GM12878 (cell line): Measurements from ENCODE around the gene DLD. TPM values are rescaled to one million over a fixed set of nuclear protein-coding genes. Genes with fewer than 3 reads are reported as not detected.
A peak's percentile ranks its signal among the peaks of the same experiment; 100 is the strongest.

Experiments used
- ATAC-seq: fragments of 200-7000 bp; cut with Tn5 transposase; 3 replicates; pipeline ENCODE4 v1.9.1; 2020; ENCODE audit warnings: mild to moderate bottlenecking, moderate library complexity
- Bru-seq: library from RNA; stranded (reverse); fragments of 400-500 nt; gene quantifications from one replicate; lab custom pipeline; 2021; lab: Mats Ljungman, UMichigan
- BruChase-seq, 2 experiments: library from RNA; stranded (reverse); fragments of 400-500 nt; gene quantifications; one replicate each; lab custom pipeline; 2021; lab: Mats Ljungman, UMichigan
- BruUV-seq: library from RNA; stranded (reverse); fragments of 400-500 nt; replicated peaks from 2 replicates; lab custom pipeline; 2021; lab: Mats Ljungman, UMichigan
- CTCF ChIA-PET: fragments of 300-600 bp; sonication (Branson Sonifier 250); formaldehyde crosslinking; extraction: SDS; loops from one replicate; lab custom pipeline; 2021; ENCODE audit warnings: inconsistent platforms; lab: Yijun Ruan, JAX
- POLR2A ChIA-PET: fragments of 350-600 bp; formaldehyde crosslinking; extraction: SDS; loops from one replicate; lab custom pipeline; 2021; ENCODE audit warnings: inconsistent platforms; lab: Charles Lee
- RAD21 ChIA-PET: fragments of 300-600 bp; sonication (Branson Sonifier 250); formaldehyde crosslinking; loops from one replicate; lab custom pipeline; 2023; ENCODE audit warnings: antibody characterized with exemption; ENCODE audit not compliant: unreplicated experiment; lab: Charles Lee
- SMC1A ChIA-PET: fragments of 300-600 bp; sonication (Branson Sonifier 250); formaldehyde crosslinking; loops from one replicate; lab custom pipeline; 2023; ENCODE audit not compliant: unreplicated experiment, uncharacterized antibody; lab: Charles Lee
- DNase-seq: peaks from one replicate; pipeline ENCODE4 v3.0.0-alpha.2; 2011; ENCODE audit warnings: low read depth, low spot score
- FAIRE-seq: peaks from 3 replicates; lab custom pipeline; 2011; peaks lifted over from hg19 to GRCh38; lab: Jason Lieb, UNC
- H2AFZ ChIP-seq: 2 replicates; pipeline ENCODE4 v1.6.0; 2011; ENCODE audit warnings: low read depth, low read length, control low read depth; ENCODE audit not compliant: control insufficient read depth
- H3K27ac ChIP-seq: 2 replicates; pipeline ENCODE4 v1.5.1; 2011; ENCODE audit warnings: control low read depth; ENCODE audit not compliant: control insufficient read depth, insufficient read depth
- H3K27me3 ChIP-seq, 2 experiments: replicated peaks in 1 of 2; 2 replicates each; pipeline versions ENCODE4 v1.6.0 to v1.6.1; 2011; ENCODE audit warnings: low read length in 1 of 2; ENCODE audit not compliant: control insufficient read depth in 2 of 2, insufficient read depth in 2 of 2
- H3K36me3 ChIP-seq, 2 experiments: 2 replicates each; pipeline ENCODE4 v1.5.1; 2011; ENCODE audit warnings: low read length in 1 of 2; ENCODE audit not compliant: control insufficient read depth in 2 of 2, insufficient read depth in 2 of 2
- H3K4me1 ChIP-seq: 2 replicates; pipeline ENCODE4 v1.6.1; 2011; ENCODE audit warnings: mild to moderate bottlenecking, low read length, moderate library complexity, mixed read lengths; ENCODE audit not compliant: control insufficient read depth, insufficient read depth
- H3K4me2 ChIP-seq: 2 replicates; pipeline ENCODE4 v1.6.0; 2011; ENCODE audit warnings: control low read depth; ENCODE audit not compliant: control insufficient read depth, insufficient read depth
- H3K4me3 ChIP-seq: fragments of 200-600 bp; sonication (generic); 2 replicates; pipeline ENCODE4 v1.5.1; 2016
- H3K79me2 ChIP-seq: 2 replicates; pipeline ENCODE4 v1.6.0; 2011; ENCODE audit warnings: low read length; ENCODE audit not compliant: control insufficient read depth, insufficient read depth
- H3K9ac ChIP-seq: 2 replicates; pipeline ENCODE4 v1.8.0; 2011; ENCODE audit warnings: low read length, control low read depth, mixed read lengths; ENCODE audit not compliant: control insufficient read depth, insufficient read depth
- H3K9me3 ChIP-seq: replicated peaks from 3 replicates; pipeline ENCODE4 v1.5.1; 2011; ENCODE audit warnings: mild to moderate bottlenecking, low read length; ENCODE audit not compliant: control insufficient read depth, insufficient read depth
- H4K20me1 ChIP-seq: 2 replicates; pipeline ENCODE4 v1.6.0; 2011; ENCODE audit not compliant: control insufficient read depth, insufficient read depth
- BCL11A ChIP-seq: IDR thresholded peaks from 2 replicates; pipeline ENCODE4 v1.6.1; 2011; ENCODE audit warnings: low read depth, low read length
- BHLHE40 ChIP-seq, 2 experiments: fragments of 450-650 bp in 1 of 2; IDR thresholded peaks; 2 replicates each; pipeline ENCODE4 v1.6.1; 2011 to 2017; ENCODE audit warnings: low read depth in 2 of 2, borderline replicate concordance in 1 of 2, improper control_type of control experiment in 1 of 2, low read length in 1 of 2, mild to moderate bottlenecking in 1 of 2
- GATAD2B ChIP-seq: fragments of 450-650 bp; conservative IDR thresholded peaks from 2 replicates; pipeline ENCODE4 v1.6.1; 2017; ENCODE audit warnings: low read depth, mild to moderate bottlenecking, moderate library complexity
- NRF1 ChIP-seq: conservative IDR thresholded peaks from 2 replicates; pipeline ENCODE4 v1.6.1; 2011; ENCODE audit warnings: mild to moderate bottlenecking, low read depth, low read length, improper control_type of control experiment
- PML ChIP-seq: IDR thresholded peaks from 2 replicates; pipeline ENCODE4 v1.6.1; 2012; ENCODE audit warnings: low read length, inconsistent platforms
- SIX5 ChIP-seq: IDR thresholded peaks from 2 replicates; pipeline ENCODE4 v1.6.1; 2011; ENCODE audit warnings: mild to moderate bottlenecking, low read depth, low read length, moderate library complexity; ENCODE audit not compliant: severe bottlenecking
- TARDBP ChIP-seq: IDR thresholded peaks from 2 replicates; pipeline ENCODE4 v1.6.1; 2016; ENCODE audit warnings: borderline replicate concordance
- ZNF592 ChIP-seq: fragments of 450-650 bp; IDR thresholded peaks from 2 replicates; pipeline ENCODE4 v1.6.1; 2017; ENCODE audit warnings: mild to moderate bottlenecking, moderate library complexity
- WGBS: methylation state at CpG from one replicate; pipeline ENCODE4 v1.1.6; 2016; ENCODE audit warnings: low lambda C conversion rate; ENCODE audit not compliant: insufficient replicate concordance, insufficient coverage; ENCODE audit errors: missing lambda C conversion rate; 5-methylcytosine and 5-hydroxymethylcytosine counted together
- in situ Hi-C: fragments of 300-500 bp; cut with MboI; formaldehyde crosslinking; loops from 9 replicates; pipeline ENCODE4 v1.14.3; 2018; ENCODE audit warnings: mixed read lengths
- intact Hi-C: fragments of 100-400 bp; cut with micrococcal nuclease; formaldehyde crosslinking; loops from one replicate; pipeline ENCODE4 v1.14.2; 2022; ENCODE audit not compliant: unreplicated experiment
- long read RNA-seq, 2 experiments: library from polyadenylated mRNA; unstranded; transcript quantifications; one replicate each; pipeline ENCODE4 v2.0.0, GENCODE V29; 2019 to 2020
- polyA minus RNA-seq, 3 experiments: library from RNA; depleted of rRNA, polyadenylated mRNA; stranded (reverse); fragments of >200 nt; gene quantifications; 2 replicates each; pipeline ENCODE4 v1.2.3, GENCODE V29; 2011
- polyA plus RNA-seq, 11 experiments: library from polyadenylated mRNA; depleted of rRNA in 4 of 11; unstranded in 6 of 11; stranded (reverse) in 5 of 11; fragments of >200 nt; fragmentation: Nextera tagmentation in 4 of 11; fragmentation: Illumina TruSeq in 1 of 11; extraction: Ambion mirVana in 4 of 11; extraction: Trizol in 1 of 11; gene quantifications; 1 replicate in 1 of 11; 2 replicates in 10 of 11; pipeline versions ENCODE4 v1.2.1 to v1.2.3, GENCODE V29; 2011 to 2016; ENCODE audit warnings: inconsistent platforms in 2 of 11, missing spikeins in 2 of 11, low read depth in 1 of 11
- total RNA-seq, 4 experiments: library from RNA; depleted of rRNA in 3 of 4; stranded (reverse); fragments of >200 nt in 3 of 4; fragmentation: Illumina TruSeq in 1 of 4; extraction: Trizol in 1 of 4; gene quantifications; 2 replicates each; pipeline versions ENCODE4 v1.2.1 to v1.2.3, GENCODE V29; 2013 to 2021

The DLD gene, protein sequence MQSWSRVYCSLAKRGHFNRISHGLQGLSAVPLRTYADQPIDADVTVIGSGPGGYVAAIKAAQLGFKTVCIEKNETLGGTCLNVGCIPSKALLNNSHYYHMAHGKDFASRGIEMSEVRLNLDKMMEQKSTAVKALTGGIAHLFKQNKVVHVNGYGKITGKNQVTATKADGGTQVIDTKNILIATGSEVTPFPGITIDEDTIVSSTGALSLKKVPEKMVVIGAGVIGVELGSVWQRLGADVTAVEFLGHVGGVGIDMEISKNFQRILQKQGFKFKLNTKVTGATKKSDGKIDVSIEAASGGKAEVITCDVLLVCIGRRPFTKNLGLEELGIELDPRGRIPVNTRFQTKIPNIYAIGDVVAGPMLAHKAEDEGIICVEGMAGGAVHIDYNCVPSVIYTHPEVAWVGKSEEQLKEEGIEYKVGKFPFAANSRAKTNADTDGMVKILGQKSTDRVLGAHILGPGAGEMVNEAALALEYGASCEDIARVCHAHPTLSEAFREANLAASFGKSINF
- 165 and 179 TPM in 2 replicates for total RNA-seq (2013; cell fraction: nucleolus; rRNA removed)
- total RNA-seq (2014; rRNA removed) (62.7 and 78.9 TPM in 2 replicates), total RNA-seq (2014; rRNA removed; fragmentation: Illumina TruSeq; extraction: Trizol) (80.6 and 82.9 TPM in 2 replicates), total RNA-seq (2021) (94.2 and 97.6 TPM in 2 replicates), polyA plus RNA-seq (2011; rRNA removed) (175 and 282 TPM in 2 replicates), polyA plus RNA-seq (2014; fragmentation: Illumina TruSeq; extraction: Trizol) (314 and 369 TPM in 2 replicates), polyA plus RNA-seq (2014; fragmentation: Nextera tagmentation; extraction: Ambion mirVana) (100 to 1,000 TPM; 147 to 215 TPM), polyA plus RNA-seq (2014; rRNA removed) (109 and 133 TPM in 2 replicates), polyA plus RNA-seq (2016; fragmentation: Nextera tagmentation; extraction: Ambion mirVana) (100 to 1,000 TPM; 192 to 196 TPM), polyA minus RNA-seq (2011; rRNA and poly(A)+ RNA removed) (156 and 216 TPM in 2 replicates), Bru-seq, nascent RNA (percentile 94 among the genes with signal in this experiment), BruChase-seq, experiment 1, labeled RNA remaining after a 6-hour chase (percentile 92 among the genes with signal in this experiment), BruChase-seq, experiment 2, labeled RNA remaining after a 2-hour chase (percentile 90 among the genes with signal in this experiment)
- polyA plus RNA-seq (2011; ENCODE audit: low read depth): 52.1 TPM
- 107 and 180 TPM in 2 replicates for polyA plus RNA-seq (2011; cell fraction: cytosol; rRNA removed)
- polyA plus RNA-seq (2011; cell fraction: nucleus; rRNA removed): 113 and 159 TPM in 2 replicates
- polyA plus RNA-seq (2012): 74.2 and 108 TPM in 2 replicates
- polyA minus RNA-seq (2011; cell fraction: cytosol; rRNA and poly(A)+ RNA removed): 25.8 and 41.4 TPM in 2 replicates
- polyA minus RNA-seq (2011; cell fraction: nucleus; rRNA and poly(A)+ RNA removed): 31.9 and 55.5 TPM in 2 replicates
- long read RNA-seq, experiment 1, transcript DLD-201 (14 exons, 3,755 nt): major isoform, 186 of 212 reads
- long read RNA-seq, experiment 1, partial matches to known transcripts: 16 of 212 reads
- long read RNA-seq, experiment 1, other reads (novel, unspliced or antisense): 6 of 212 reads
- long read RNA-seq, experiment 2, transcript DLD-205 (13 exons, 1,993 nt): minor isoform, 14 of 1,499 reads
- long read RNA-seq, experiment 2, transcript DLD-201 (14 exons, 3,755 nt): major isoform, 1,368 of 1,499 reads
- long read RNA-seq, experiment 2, partial matches to known transcripts: 56 of 1,499 reads
- long read RNA-seq, experiment 2, other reads (novel, unspliced or antisense): 61 of 1,499 reads

DNA sequence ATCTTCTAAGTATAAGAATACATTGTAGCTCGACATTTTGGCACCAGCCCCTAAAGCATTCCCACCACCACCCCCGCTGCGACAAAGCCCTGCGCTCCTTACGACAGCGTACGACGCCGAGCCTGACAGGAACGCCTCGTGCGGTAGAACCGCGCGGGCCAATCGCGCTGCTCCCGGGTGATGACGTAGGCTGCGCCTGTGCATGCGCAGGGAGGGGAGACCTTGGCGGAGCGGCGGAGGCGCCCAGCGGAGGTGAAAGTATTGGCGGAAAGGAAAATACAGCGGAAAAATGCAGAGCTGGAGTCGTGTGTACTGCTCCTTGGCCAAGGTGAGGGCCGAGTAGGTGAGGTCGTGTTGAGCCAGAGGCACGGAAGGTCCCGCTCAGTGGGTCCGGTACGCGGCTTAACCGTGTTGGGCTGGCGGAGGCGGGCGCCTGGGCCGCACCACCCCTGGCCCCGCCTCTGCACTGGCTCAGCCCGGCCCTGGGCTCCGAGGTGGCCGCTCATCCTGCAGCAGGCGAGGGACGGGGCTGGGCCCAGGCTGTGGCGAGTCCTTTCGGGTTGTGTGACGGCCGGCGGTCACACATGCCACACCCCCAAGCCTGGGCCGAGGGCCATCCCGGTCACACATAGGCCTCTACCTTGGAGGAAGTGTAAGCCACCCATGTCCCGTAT, at the start of gene DLD:
Gene DLD, plus strand, starts transcription at position 222 of the 674 bp plus-strand sequence. Its CDS starts 68 bp downstream, at position 290.
- CTCF ChIA-PET: interaction anchor here (0.8 to 10.3 kb wide), 6 partner anchors 10 to 1098 kb away, joined by 3 to 61 read pairs (median 4); no protein-coding TSS in a partner anchor
- peak; percentile 65 for FAIRE-seq
- peak within 1 kb of the TSS; percentile 93 for H3K4me2 ChIP-seq
- ATAC-seq: peak; percentile 95
- peaks cover 50% of the 10 kb centered on the region for H3K79me2 ChIP-seq
- peak within 1 kb of the TSS; percentile 73 for H3K27ac ChIP-seq
- under 1% methylated on average over 55 of the region's 55 CpGs for WGBS
- intact Hi-C loops (no loop called here), in situ Hi-C loops (no loop called here)
- H4K20me1 ChIP-seq: no peaks in the 10 kb centered on the region
- H3K4me1 ChIP-seq: no peaks in the 10 kb centered on the region; the same call in 1 of the 2 replicates
- peak within 1 kb of the TSS; percentile 91 for H3K4me3 ChIP-seq
- POLR2A ChIA-PET: interaction anchor here (1.1 to 1.4 kb wide), 3 partner anchors 27 to 634 kb away, joined by 3 read pairs; no protein-coding TSS in a partner anchor
- H3K9ac ChIP-seq: peak within 1 kb of the TSS; percentile 78
- peak within 1 kb of the TSS; percentile 98 for H2AFZ ChIP-seq
- RAD21 ChIA-PET: interaction anchor here (0.6 to 0.8 kb wide), 3 partner anchors 15 to 145 kb away, joined by 3 to 5 read pairs (median 3); no protein-coding TSS in a partner anchor
- peak; percentile 74 for DNase-seq
- no peaks in the 10 kb centered on the region; a peak in 1 of 4 replicates for H3K36me3 ChIP-seq
- H3K9me3 ChIP-seq: no peaks in the 10 kb centered on the region; the same call in 2 of the 3 replicates
- H3K27me3 ChIP-seq: no peaks in the 10 kb centered on the region
- SMC1A ChIA-PET: interaction anchor here (0.7 to 2.1 kb wide), 9 partner anchors 8 to 251 kb away, joined by 3 to 12 read pairs (median 3); no protein-coding TSS in a partner anchor
- TSS peak; percentile 70 for BruUV-seq
- TF ChIP-seq BHLHE40 (IDR thresholded peaks at IDR 0.05; ENCODE audit: borderline replicate concordance in 1 of 2, low read depth in 2 of 2, low read length in 1 of 2) (peak; percentile 45 to 82; a peak in 3 of 4 replicates), GATAD2B (peak; percentile 96), TARDBP (0 out of 2 replicates have a peak, but pooled peaks have one; percentile 35), SIX5 (no peak), BCL11A (no peak), ZNF592 (no peak), PML (peak; percentile 76; the same call in 1 of the 2 replicates), NRF1 (peak; percentile 88)
